Measurements from ENCODE around the gene RAB1A.

Gene RAB1A

GRCh38 chr2:65057391-65058052, 72.4 kb downstream of the RAB1A start:
- no peak for DNase-seq

- DNase-seq, result no peak
These were observed 72.9 kb downstream of the RAB1A start for GRCh38 chr2:65057054-65057375.

- DNase-seq, result peak; percentile 98
These were observed 73.5 kb downstream of the RAB1A start, which contains the start of gene CEP68 for GRCh38 chr2:65056215-65057053. TSS of gene CEP68 (plus strand) at chr2:65056416. CDS start at chr2:65069445, 13,029 bp downstream.

- DNase-seq, result no peak
These were observed 74.3 kb downstream of the RAB1A start for GRCh38 chr2:65055422-65056214.

GRCh38 chr2:65054749-65055421, 75.0 kb downstream of the RAB1A start:
- no peak for DNase-seq

- no peak for DNase-seq
These were observed 76.7 kb downstream of the RAB1A start for GRCh38 chr2:65053199-65053598.

GRCh38 chr2:65050931-65051330, 79.0 kb downstream of the RAB1A start:
- no peak for DNase-seq

- no peak for DNase-seq
These were observed 80.8 kb downstream of the RAB1A start for GRCh38 chr2:65049010-65049639.

- no peak for DNase-seq
These were observed 83.1 kb downstream of the RAB1A start for GRCh38 chr2:65046633-65047407.

GRCh38 chr2:65045651-65046050, 84.3 kb downstream of the RAB1A start:
- DNase-seq, result no peak

- no peak for DNase-seq
These were observed 85.7 kb downstream of the RAB1A start for GRCh38 chr2:65044097-65044735.

- no peak for DNase-seq
These were observed 86.9 kb downstream of the RAB1A start for GRCh38 chr2:65043001-65043400.

- DNase-seq, result peak; percentile 70
These were observed 89.3 kb downstream of the RAB1A start for GRCh38 chr2:65040400-65041261.

GRCh38 chr2:65039640-65040039, 90.3 kb downstream of the RAB1A start:
- DNase-seq, result no peak

- no peak for DNase-seq
These were observed 92.7 kb downstream of the RAB1A start for GRCh38 chr2:65037178-65037577.

Data from NCI-H1694 (cell line).